HG03565 (cell line): Measurements from ENCODE around the gene DENND6A.

Source experiments
- ATAC-seq: cut with Tn5 transposase; IDR thresholded peaks from one replicate; pipeline ENCODE4 v1.9.1; 2021; ENCODE audit warnings: mild to moderate bottlenecking, moderate library complexity; ENCODE audit not compliant: unreplicated experiment

The DENND6A gene

GRCh38 chr3:57577801-57578200, 115.1 kb downstream of the DENND6A start:
- no peak for ATAC-seq

GRCh38 chr3:57575966-57576626, 116.8 kb downstream of the DENND6A start:
- ATAC-seq = no peak
